OCI-LY1 (cell line): ENCODE results near the gene RNF41.

Experiments
- CTCF ChIP-seq: fragments of 200-600 bp; sonication (generic), shearing (Covaris generic); IDR thresholded peaks from 2 replicates; pipeline ENCODE4 v1.5.1; 2017; ENCODE audit warnings: mild to moderate bottlenecking, antibody characterized with exemption, low read length, moderate library complexity, mixed read lengths
- EZH2 ChIP-seq: fragments of 200-600 bp; sonication (generic), shearing (Covaris generic); IDR thresholded peaks from 2 replicates; pipeline ENCODE4 v1.8.0; 2017; ENCODE audit warnings: borderline replicate concordance, mixed run types, mild to moderate bottlenecking, antibody characterized with exemption, low read length, moderate library complexity, mixed read lengths

DNA sequence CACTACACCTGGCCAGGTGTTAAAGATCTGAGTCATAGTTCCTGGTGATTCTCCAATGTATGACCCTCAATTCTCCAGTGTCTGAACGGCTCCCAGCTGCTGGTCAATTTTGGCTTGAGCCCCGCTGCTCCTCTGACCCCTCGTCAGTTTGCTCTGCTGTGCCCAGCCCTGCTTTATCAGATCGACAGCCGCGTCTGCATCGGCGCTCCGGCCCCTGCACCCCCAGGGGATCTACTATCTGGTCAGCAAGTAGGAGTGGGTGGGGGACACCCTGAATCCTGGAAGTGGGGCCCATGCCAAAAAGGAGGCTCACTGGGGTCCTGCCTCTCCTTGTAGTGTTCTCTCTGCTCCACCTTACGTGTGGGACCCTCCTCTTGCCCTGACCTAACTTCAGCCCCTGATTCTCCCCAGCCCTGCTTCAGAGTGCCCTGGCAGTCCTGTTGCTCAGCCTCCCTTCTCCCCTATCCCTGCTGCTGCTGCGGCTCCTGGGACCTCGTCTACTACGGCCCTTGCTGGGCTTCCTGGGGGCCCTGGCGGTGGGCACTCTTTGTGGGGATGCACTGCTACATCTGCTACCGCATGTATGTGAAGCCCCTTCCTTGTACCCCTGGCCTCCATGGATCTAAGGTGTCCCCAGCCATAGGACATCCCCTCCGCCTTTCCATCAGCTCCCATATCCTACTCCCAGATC lies 13.2 kb upstream of the RNF41 start:
- TF ChIP-seq EZH2, result no peak
- TF ChIP-seq CTCF, result no peak
